Endodermal cell (in vitro differentiated cells): Measurements from ENCODE around the gene AQP5. TPM values are rescaled to one million over a fixed set of nuclear protein-coding genes. Genes with fewer than 3 reads are reported as not detected.

Source experiments
- DNase-seq: peaks from one replicate; pipeline ENCODE4 v3.0.0-alpha.2; 2017
- H3K27ac ChIP-seq: 2 replicates; pipeline ENCODE4 v1.5.1; 2013; ENCODE audit warnings: mild to moderate bottlenecking, low read depth, low read length, moderate library complexity
- H3K27me3 ChIP-seq: 2 replicates; pipeline ENCODE4 v1.6.1; 2013; ENCODE audit warnings: mild to moderate bottlenecking, low read length, moderate library complexity; ENCODE audit not compliant: insufficient read depth, control insufficient read depth, poor library complexity, severe bottlenecking
- H3K36me3 ChIP-seq: 2 replicates; pipeline ENCODE4 v1.7.0; 2013; ENCODE audit warnings: mild to moderate bottlenecking, low read length, moderate library complexity; ENCODE audit not compliant: control insufficient read depth, insufficient read depth
- H3K4me1 ChIP-seq: one replicate; pipeline ENCODE4 v1.7.0; 2013; ENCODE audit warnings: low read length; ENCODE audit not compliant: control insufficient read depth, insufficient read depth
- H3K4me3 ChIP-seq: 2 replicates; pipeline ENCODE4 v1.5.1; 2013; ENCODE audit warnings: mild to moderate bottlenecking, low read length, moderate library complexity
- H3K9ac ChIP-seq: 2 replicates; pipeline ENCODE4 v1.6.1; 2013; ENCODE audit warnings: mild to moderate bottlenecking, low read length, moderate library complexity; ENCODE audit not compliant: poor library complexity, severe bottlenecking; ENCODE audit errors: extremely low read depth
- H3K9me3 ChIP-seq: 2 replicates; pipeline ENCODE4 v1.6.1; 2013; ENCODE audit warnings: mild to moderate bottlenecking, low read length, moderate library complexity; ENCODE audit not compliant: control insufficient read depth
- H3K27ac Mint-ChIP-seq: 2 replicates; pipeline ENCODE4 v1.8.0; 2020; ENCODE audit warnings: mixed read lengths
- H3K27me3 Mint-ChIP-seq: 2 replicates; pipeline ENCODE4 v1.8.0; 2021; ENCODE audit warnings: mild to moderate bottlenecking, mixed read lengths; ENCODE audit not compliant: insufficient read depth
- H3K36me3 Mint-ChIP-seq: 2 replicates; pipeline ENCODE4 v1.8.0; 2020; ENCODE audit warnings: low read depth, mixed read lengths
- H3K4me1 Mint-ChIP-seq: 2 replicates; pipeline ENCODE4 v1.8.0; 2020; ENCODE audit warnings: mixed read lengths
- H3K4me3 Mint-ChIP-seq: 2 replicates; pipeline ENCODE4 v1.8.0; 2020; ENCODE audit warnings: mild to moderate bottlenecking, moderate library complexity, mixed read lengths
- H3K9me3 Mint-ChIP-seq: 2 replicates; pipeline ENCODE4 v1.8.0; 2020; ENCODE audit warnings: mild to moderate bottlenecking, mixed read lengths
- CTCF ChIP-seq: fragments of 200-600 bp; sonication (generic); conservative IDR thresholded peaks from 2 replicates; pipeline ENCODE4 v1.5.0; 2021; ENCODE audit warnings: antibody characterized with exemption, mild to moderate bottlenecking
- WGBS, 2 experiments: methylation state at CpG; one replicate each; pipeline versions ENCODE4 v1.1.5 to v1.1.7; 2013; ENCODE audit warnings: missing lambda C conversion rate in 2 of 2, mixed read lengths in 1 of 2; ENCODE audit not compliant: insufficient coverage in 1 of 2, insufficient read length in 1 of 2; 5-methylcytosine and 5-hydroxymethylcytosine counted together
- total RNA-seq, 2 donors: library from RNA; stranded (reverse); fragmentation: NEBNext Ultra II Directional in 1 of 2; extraction: Animal tissue kit (Norgen Biotek cat#: 25700) in 1 of 2; gene quantifications; 2 replicates in 1 of 2; 3 replicates in 1 of 2; pipeline ENCODE4 v1.2.1, GENCODE V29; 2021

Gene AQP5
- total RNA-seq, 2 donors from 2014 or later, result 0.62 to 0.77 TPM

GRCh38 chr12:49966511-49967041 is 4.9 kb downstream of the AQP5 start:
- H3K36me3 Mint-ChIP-seq, result no peaks in the 10 kb centered on the region
- Histone ChIP-seq H3K27ac (no peak overlapping the region), H3K36me3 (no peaks in the 10 kb centered on the region), H3K4me1 (no peaks in the 10 kb centered on the region), H3K9me3 (no peaks in the 10 kb centered on the region), H3K4me3 (no peak overlapping the region), H3K9ac (no peak overlapping the region), H3K27me3 (peaks cover 90% of the 10 kb centered on the region)
- no peaks in the 10 kb centered on the region for H3K4me1 Mint-ChIP-seq
- H3K4me3 Mint-ChIP-seq, result no peak overlapping the region
- no peak for DNase-seq
- TF ChIP-seq CTCF, result no peak
- no peaks in the 10 kb centered on the region for H3K9me3 Mint-ChIP-seq
- 52 to 60% methylated on average over 14 to 16 of the region's 16 CpGs for WGBS, 2 experiments
- no peak overlapping the region for H3K27ac Mint-ChIP-seq
- peaks cover 51% of the 10 kb centered on the region for H3K27me3 Mint-ChIP-seq

GRCh38 chr12:49967042-49967776 is 5.5 kb downstream of the AQP5 start:
- Mint-ChIP-seq H3K36me3 (no peaks in the 10 kb centered on the region), H3K9me3 (no peaks in the 10 kb centered on the region), H3K27me3 (peaks cover 47% of the 10 kb centered on the region), H3K4me3 (peak overlapping the region; percentile 40), H3K27ac (no peak overlapping the region), H3K4me1 (no peaks in the 10 kb centered on the region)
- peak; percentile 78 for TF ChIP-seq CTCF
- peaks cover 85% of the 10 kb centered on the region for H3K27me3 ChIP-seq
- no peaks in the 10 kb centered on the region for H3K36me3 ChIP-seq
- no peak overlapping the region for H3K9ac ChIP-seq
- 5 to 6% methylated on average over 20 to 40 of the region's 40 CpGs for WGBS, 2 experiments
- H3K27ac ChIP-seq, result no peak overlapping the region
- no peaks in the 10 kb centered on the region for H3K4me1 ChIP-seq
- no peaks in the 10 kb centered on the region for H3K9me3 ChIP-seq
- H3K4me3 ChIP-seq, result no peak overlapping the region
- peak; percentile 99 for DNase-seq

GRCh38 chr12:49967777-49968250 is 6.1 kb downstream of the AQP5 start:
- no peak for TF ChIP-seq CTCF
- no peaks in the 10 kb centered on the region for H3K4me1 ChIP-seq
- no peaks in the 10 kb centered on the region for H3K4me1 Mint-ChIP-seq
- no peak for DNase-seq
- H3K27me3 Mint-ChIP-seq, result peaks cover 46% of the 10 kb centered on the region
- no peaks in the 10 kb centered on the region for H3K9me3 ChIP-seq
- no peaks in the 10 kb centered on the region for H3K9me3 Mint-ChIP-seq
- no peak overlapping the region for H3K27ac Mint-ChIP-seq
- no peaks in the 10 kb centered on the region for H3K36me3 Mint-ChIP-seq
- no peaks in the 10 kb centered on the region for H3K36me3 ChIP-seq
- 57 to 95% methylated on average over 4 to 15 of the region's 15 CpGs for WGBS, 2 experiments
- H3K4me3 ChIP-seq, result no peak overlapping the region
- H3K4me3 Mint-ChIP-seq, result peak overlapping the region; percentile 40
- no peak overlapping the region for H3K9ac ChIP-seq
- H3K27ac ChIP-seq, result no peak overlapping the region
- H3K27me3 ChIP-seq, result peaks cover 79% of the 10 kb centered on the region
